Mesothelial cell of epicardium (in vitro differentiated cells): ENCODE measurements around the gene MIPEP. TPM values are rescaled to one million over a fixed set of nuclear protein-coding genes. Genes with fewer than 3 reads are reported as not detected.
A peak's percentile ranks its signal among the peaks of the same experiment; 100 is the strongest.

ENCODE experiments used
- DNase-seq, 2 experiments: peaks; one replicate each; pipeline ENCODE4 v3.0.0; 2021; ENCODE audit warnings: low spot score in 2 of 2; ENCODE audit not compliant: unreplicated experiment in 2 of 2
- H3K27ac Mint-ChIP-seq: 2 replicates; pipeline ENCODE4 v1.8.0; 2021; ENCODE audit warnings: mixed read lengths
- H3K27me3 Mint-ChIP-seq: 2 replicates; pipeline ENCODE4 v1.8.0; 2021; ENCODE audit warnings: low read depth, mixed read lengths
- H3K36me3 Mint-ChIP-seq: 2 replicates; pipeline ENCODE4 v1.8.0; 2021; ENCODE audit warnings: mixed read lengths
- H3K4me1 Mint-ChIP-seq: 2 replicates; pipeline ENCODE4 v1.8.0; 2021; ENCODE audit warnings: mixed read lengths
- H3K4me3 Mint-ChIP-seq: 2 replicates; pipeline ENCODE4 v1.8.0; 2021; ENCODE audit warnings: mild to moderate bottlenecking, moderate library complexity, mixed read lengths
- H3K9me3 Mint-ChIP-seq: 2 replicates; pipeline ENCODE4 v1.8.0; 2021; ENCODE audit warnings: mixed read lengths
- total RNA-seq: library from RNA; stranded (reverse); gene quantifications from 3 replicates; pipeline ENCODE4 v1.2.1, GENCODE V29; 2021
- TF ChIP-seq, protein P1 (sequence below): fragments of 200-600 bp; sonication (generic); IDR thresholded peaks from one replicate; pipeline ENCODE4 v1.5.0; 2021; ENCODE audit warnings: antibody characterized with exemption; ENCODE audit not compliant: unreplicated experiment

The MIPEP gene
- total RNA-seq, 1 donor from 2014 or later = 13.1 TPM

DNA sequence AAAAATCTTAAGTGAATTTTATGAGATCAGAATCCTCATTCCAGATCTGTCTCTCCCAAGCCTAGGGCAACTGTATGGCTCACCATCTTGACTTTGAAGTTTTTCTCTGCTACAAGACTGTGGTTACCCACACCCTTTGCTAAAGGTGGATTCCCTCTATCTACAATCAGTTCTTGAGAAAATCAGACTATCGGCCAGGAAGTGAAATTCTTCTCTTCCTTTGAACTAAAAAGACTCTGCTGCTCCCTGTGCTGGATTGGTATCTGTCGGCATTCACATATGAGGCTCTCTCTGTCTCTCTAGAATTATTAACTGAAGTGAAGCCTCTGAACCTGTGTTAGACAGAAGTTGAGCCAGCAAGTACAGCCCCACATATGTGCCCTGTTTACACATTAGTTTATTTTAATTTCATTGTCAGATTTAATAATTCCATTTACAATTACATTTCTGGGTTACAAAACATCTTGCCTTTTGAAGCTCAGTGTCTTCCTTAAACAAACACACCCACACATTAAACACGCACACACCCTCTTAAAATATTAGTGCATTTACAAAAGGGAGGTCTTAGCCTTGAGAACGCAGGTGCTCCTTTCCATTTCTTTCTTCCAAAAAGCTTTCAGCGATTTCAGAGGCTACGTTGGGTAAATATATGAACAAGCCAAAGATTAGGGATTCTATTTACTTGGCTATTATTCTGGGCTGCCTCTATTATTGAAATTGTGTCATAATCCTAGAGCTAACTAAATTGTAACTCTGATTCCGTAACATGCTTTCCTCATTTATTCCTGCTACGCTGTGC is 145.7 kb downstream of the MIPEP start:
- H3K27ac Mint-ChIP-seq = peak overlapping the region; percentile 85
- H3K9me3 Mint-ChIP-seq = no peaks in the 10 kb centered on the region
- peaks cover 63% of the 10 kb centered on the region for H3K4me1 Mint-ChIP-seq
- TF ChIP-seq, protein P1, sequence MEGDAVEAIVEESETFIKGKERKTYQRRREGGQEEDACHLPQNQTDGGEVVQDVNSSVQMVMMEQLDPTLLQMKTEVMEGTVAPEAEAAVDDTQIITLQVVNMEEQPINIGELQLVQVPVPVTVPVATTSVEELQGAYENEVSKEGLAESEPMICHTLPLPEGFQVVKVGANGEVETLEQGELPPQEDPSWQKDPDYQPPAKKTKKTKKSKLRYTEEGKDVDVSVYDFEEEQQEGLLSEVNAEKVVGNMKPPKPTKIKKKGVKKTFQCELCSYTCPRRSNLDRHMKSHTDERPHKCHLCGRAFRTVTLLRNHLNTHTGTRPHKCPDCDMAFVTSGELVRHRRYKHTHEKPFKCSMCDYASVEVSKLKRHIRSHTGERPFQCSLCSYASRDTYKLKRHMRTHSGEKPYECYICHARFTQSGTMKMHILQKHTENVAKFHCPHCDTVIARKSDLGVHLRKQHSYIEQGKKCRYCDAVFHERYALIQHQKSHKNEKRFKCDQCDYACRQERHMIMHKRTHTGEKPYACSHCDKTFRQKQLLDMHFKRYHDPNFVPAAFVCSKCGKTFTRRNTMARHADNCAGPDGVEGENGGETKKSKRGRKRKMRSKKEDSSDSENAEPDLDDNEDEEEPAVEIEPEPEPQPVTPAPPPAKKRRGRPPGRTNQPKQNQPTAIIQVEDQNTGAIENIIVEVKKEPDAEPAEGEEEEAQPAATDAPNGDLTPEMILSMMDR = no peak
- no peak for DNase-seq
- no peak overlapping the region for H3K4me3 Mint-ChIP-seq
- no peaks in the 10 kb centered on the region for H3K27me3 Mint-ChIP-seq
- no peaks in the 10 kb centered on the region for H3K36me3 Mint-ChIP-seq

DNA sequence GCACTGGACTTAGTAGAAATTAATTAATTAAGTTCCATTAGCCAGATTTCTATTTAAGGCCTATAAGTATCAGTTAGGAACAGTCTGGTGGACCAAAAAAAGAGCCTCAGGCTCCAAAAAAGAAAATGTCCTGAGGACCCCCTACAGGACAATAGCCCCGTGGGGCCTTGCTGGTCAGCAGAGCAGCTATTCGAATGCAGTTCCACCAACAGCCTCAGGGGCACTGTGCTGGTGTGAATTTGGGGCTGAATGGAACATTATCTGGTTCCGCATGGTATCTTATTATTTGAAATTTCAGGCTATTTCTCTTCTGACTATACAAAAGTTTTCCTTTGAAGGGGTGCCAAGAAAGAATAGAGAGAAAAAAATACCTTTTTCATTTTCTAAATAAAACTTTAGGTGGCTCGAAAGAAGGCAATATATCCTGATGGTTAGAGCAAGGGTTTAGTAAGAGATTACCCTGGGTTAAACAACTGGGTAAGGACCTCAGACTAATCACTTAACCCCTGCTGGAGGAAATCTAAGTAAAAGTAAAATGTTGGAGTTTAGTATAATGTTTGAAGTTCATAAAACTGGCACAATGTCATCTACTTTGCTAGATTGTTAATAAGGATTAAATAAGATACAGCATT is 147.2 kb downstream of the MIPEP start:
- no peak for DNase-seq
- Mint-ChIP-seq H3K4me1 (peaks cover 59% of the 10 kb centered on the region), H3K27ac (peak overlapping the region; percentile 43)

DNA sequence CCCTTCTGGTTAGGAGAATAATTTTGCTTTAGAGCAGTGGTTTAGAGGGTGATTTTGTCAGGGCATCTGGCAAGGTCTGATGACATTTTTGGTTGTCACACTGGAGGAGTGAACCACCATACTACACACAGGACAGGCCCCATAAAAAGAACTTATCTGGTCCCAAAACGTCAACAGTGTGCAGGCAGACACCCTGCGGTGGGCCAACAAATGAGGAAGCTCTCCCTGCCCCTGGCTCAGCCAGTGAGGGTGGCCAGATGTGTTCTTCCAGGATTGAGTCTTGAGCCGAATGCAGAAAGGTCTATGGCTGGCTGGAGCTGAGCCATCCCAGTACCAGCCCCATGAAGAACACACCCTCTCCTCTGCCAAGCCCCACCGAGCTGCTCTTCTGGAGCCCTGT is 149.2 kb downstream of the MIPEP start:
- TF ChIP-seq, protein P1 = no peak
- H3K27ac Mint-ChIP-seq = peak overlapping the region; percentile 57
- DNase-seq = no peak
- no peaks in the 10 kb centered on the region for H3K36me3 Mint-ChIP-seq
- H3K9me3 Mint-ChIP-seq = no peaks in the 10 kb centered on the region
- H3K27me3 Mint-ChIP-seq = no peaks in the 10 kb centered on the region
- H3K4me3 Mint-ChIP-seq = no peak overlapping the region
- peaks cover 67% of the 10 kb centered on the region for H3K4me1 Mint-ChIP-seq

More for the DNA sequence above, 147.2 kb downstream of the MIPEP start:
- TF ChIP-seq, protein P1 = peak; percentile 57
- no peaks in the 10 kb centered on the region for H3K36me3 Mint-ChIP-seq
- H3K4me3 Mint-ChIP-seq = no peak overlapping the region
- no peaks in the 10 kb centered on the region for H3K9me3 Mint-ChIP-seq
- H3K27me3 Mint-ChIP-seq = no peaks in the 10 kb centered on the region

DNA sequence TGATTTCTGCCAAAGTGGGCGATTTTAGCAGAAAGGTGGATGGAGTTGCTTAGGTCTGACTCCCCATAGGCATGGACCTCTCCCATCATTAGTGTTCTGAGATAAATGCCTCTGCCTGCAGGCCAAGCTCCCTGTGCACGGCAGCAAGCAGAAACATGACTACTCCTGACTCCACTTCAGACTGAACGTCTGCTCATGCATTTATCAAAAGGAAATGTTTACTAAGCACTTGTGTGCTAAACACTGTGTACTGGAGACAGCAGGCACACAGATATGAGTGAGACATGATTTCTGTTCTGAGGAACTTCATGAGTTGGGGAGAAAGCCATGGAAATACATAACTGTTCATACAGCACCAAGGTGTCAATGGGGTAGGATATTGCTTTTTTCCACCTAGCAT is 149.6 kb downstream of the MIPEP start:
- peaks cover 63% of the 10 kb centered on the region for H3K4me1 Mint-ChIP-seq
- H3K27ac Mint-ChIP-seq = peak overlapping the region; percentile 57
- no peak overlapping the region for H3K4me3 Mint-ChIP-seq
- no peak for DNase-seq
- H3K27me3 Mint-ChIP-seq = no peaks in the 10 kb centered on the region
- H3K9me3 Mint-ChIP-seq = no peaks in the 10 kb centered on the region
- TF ChIP-seq, protein P1 = no peak
- H3K36me3 Mint-ChIP-seq = no peaks in the 10 kb centered on the region

DNA sequence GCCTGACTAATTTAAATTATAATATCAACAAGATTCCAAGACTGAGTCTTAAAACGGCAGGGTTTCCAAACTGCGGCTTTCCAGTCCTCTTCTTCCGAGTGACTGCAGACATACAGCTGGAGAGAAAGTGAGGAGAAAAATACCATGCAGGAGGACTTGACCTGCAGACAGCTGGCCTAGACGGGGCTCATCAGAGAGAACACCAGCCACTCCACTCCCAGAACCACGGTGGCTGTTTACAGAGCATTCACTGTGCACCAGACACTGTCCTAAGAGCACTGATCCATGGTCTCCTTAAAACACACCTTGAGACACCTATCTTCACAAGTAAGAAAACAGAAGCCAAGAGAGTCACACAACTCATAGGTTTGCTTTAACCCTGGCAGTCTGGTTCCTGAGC is 152.7 kb downstream of the MIPEP start:
- Mint-ChIP-seq H3K9me3 (no peaks in the 10 kb centered on the region), H3K36me3 (no peaks in the 10 kb centered on the region), H3K4me1 (peaks cover 35% of the 10 kb centered on the region), H3K27me3 (no peaks in the 10 kb centered on the region), H3K4me3 (no peak overlapping the region), H3K27ac (no peak overlapping the region)
- no peak for DNase-seq
- TF ChIP-seq, protein P1 = no peak
